Panc1 (cell line): ENCODE measurements around the gene LYRM4.

Experiments used
- POLR2AphosphoS5 ChIP-seq: IDR thresholded peaks from 2 replicates; pipeline ENCODE4 v1.6.1; 2012; ENCODE audit warnings: mild to moderate bottlenecking, low read depth, low read length, moderate library complexity
- SIN3A ChIP-seq: IDR thresholded peaks from 2 replicates; pipeline ENCODE4 v1.6.1; 2012; ENCODE audit warnings: low read depth, mild to moderate bottlenecking, low read length, moderate library complexity, borderline replicate concordance; ENCODE audit not compliant: insufficient read depth
- TF ChIP-seq, protein P1 (sequence below): fragments of 450-650 bp; IDR thresholded peaks from 2 replicates; pipeline ENCODE4 v1.5.1; 2017; ENCODE audit warnings: mild to moderate bottlenecking
- TF ChIP-seq, protein P2 (sequence below), 2 experiments: IDR thresholded peaks; 2 replicates each; pipeline ENCODE4 v1.6.1; 2011 to 2012; ENCODE audit warnings: low read depth in 2 of 2, control low read depth in 1 of 2, low read length in 1 of 2, mild to moderate bottlenecking in 1 of 2, moderate library complexity in 1 of 2; ENCODE audit not compliant: insufficient read depth in 1 of 2

DNA sequence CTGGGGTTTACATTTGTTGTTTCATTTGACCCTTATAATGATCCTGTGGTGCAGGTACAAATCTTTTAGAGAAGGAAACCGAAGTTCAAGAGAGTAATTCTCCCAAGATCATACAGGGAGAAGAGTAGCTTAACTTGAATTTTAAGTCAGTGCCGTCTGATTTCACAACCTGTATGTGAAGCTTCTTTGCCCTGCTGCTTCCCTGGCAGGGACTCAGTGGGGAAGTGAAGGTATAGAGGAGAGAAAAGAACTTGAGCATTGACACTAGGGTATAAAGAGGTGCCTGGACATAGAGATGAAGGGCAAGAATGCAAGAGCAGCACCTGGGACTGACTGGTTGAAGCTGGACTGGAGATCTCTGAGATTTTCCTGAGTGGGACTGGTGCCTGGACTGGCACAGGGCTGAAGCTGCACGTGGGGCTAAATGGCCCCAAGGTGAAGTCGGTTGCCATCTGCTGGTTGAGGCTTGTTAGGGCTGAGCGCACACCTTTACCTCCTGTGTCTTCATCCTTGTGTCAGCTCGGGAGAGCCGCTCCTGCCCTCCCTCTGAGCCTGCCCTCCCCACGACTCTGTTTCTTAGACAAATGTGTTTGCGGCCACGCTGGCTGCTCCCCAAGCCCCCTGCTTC lies 42.4 kb upstream of the LYRM4 start:
- TF ChIP-seq, protein P1, sequence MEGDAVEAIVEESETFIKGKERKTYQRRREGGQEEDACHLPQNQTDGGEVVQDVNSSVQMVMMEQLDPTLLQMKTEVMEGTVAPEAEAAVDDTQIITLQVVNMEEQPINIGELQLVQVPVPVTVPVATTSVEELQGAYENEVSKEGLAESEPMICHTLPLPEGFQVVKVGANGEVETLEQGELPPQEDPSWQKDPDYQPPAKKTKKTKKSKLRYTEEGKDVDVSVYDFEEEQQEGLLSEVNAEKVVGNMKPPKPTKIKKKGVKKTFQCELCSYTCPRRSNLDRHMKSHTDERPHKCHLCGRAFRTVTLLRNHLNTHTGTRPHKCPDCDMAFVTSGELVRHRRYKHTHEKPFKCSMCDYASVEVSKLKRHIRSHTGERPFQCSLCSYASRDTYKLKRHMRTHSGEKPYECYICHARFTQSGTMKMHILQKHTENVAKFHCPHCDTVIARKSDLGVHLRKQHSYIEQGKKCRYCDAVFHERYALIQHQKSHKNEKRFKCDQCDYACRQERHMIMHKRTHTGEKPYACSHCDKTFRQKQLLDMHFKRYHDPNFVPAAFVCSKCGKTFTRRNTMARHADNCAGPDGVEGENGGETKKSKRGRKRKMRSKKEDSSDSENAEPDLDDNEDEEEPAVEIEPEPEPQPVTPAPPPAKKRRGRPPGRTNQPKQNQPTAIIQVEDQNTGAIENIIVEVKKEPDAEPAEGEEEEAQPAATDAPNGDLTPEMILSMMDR = peak; percentile 74
- TF ChIP-seq, protein P2, sequence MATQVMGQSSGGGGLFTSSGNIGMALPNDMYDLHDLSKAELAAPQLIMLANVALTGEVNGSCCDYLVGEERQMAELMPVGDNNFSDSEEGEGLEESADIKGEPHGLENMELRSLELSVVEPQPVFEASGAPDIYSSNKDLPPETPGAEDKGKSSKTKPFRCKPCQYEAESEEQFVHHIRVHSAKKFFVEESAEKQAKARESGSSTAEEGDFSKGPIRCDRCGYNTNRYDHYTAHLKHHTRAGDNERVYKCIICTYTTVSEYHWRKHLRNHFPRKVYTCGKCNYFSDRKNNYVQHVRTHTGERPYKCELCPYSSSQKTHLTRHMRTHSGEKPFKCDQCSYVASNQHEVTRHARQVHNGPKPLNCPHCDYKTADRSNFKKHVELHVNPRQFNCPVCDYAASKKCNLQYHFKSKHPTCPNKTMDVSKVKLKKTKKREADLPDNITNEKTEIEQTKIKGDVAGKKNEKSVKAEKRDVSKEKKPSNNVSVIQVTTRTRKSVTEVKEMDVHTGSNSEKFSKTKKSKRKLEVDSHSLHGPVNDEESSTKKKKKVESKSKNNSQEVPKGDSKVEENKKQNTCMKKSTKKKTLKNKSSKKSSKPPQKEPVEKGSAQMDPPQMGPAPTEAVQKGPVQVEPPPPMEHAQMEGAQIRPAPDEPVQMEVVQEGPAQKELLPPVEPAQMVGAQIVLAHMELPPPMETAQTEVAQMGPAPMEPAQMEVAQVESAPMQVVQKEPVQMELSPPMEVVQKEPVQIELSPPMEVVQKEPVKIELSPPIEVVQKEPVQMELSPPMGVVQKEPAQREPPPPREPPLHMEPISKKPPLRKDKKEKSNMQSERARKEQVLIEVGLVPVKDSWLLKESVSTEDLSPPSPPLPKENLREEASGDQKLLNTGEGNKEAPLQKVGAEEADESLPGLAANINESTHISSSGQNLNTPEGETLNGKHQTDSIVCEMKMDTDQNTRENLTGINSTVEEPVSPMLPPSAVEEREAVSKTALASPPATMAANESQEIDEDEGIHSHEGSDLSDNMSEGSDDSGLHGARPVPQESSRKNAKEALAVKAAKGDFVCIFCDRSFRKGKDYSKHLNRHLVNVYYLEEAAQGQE (IDR thresholded peaks at IDR 0.05; ENCODE audit: insufficient read depth in 1 of 2, low read depth in 2 of 2, low read length in 1 of 2) = no peak
- TF ChIP-seq POLR2AphosphoS5 = no peak
- TF ChIP-seq SIN3A = no peak
